HG03097 (cell line): ENCODE data around the gene SLC30A1.

ENCODE experiments used
- ATAC-seq: cut with Tn5 transposase; IDR thresholded peaks from one replicate; pipeline ENCODE4 v1.9.1; 2021; ENCODE audit not compliant: unreplicated experiment, low FRiP score

Gene SLC30A1

DNA sequence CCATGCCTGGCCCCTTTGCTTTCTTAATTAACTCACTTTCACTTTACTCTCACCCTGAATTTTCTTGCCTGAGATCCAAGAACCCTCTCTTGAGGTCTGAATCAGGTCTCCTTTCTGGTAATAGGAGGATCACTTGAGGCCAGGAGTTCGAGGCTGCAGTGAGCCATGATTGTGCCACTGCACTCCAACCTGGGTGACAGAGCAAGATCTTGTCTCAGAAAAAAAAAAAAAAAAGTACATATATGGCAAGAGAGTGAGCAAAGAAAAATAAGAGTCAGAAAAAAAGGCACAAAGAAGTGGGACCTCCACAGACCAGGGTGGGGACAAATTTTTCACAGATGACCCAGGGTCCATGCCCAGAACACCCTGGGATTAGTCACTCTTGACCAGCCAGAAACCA lies 52.9 kb downstream of the SLC30A1 start:
- ATAC-seq, result no peak

DNA sequence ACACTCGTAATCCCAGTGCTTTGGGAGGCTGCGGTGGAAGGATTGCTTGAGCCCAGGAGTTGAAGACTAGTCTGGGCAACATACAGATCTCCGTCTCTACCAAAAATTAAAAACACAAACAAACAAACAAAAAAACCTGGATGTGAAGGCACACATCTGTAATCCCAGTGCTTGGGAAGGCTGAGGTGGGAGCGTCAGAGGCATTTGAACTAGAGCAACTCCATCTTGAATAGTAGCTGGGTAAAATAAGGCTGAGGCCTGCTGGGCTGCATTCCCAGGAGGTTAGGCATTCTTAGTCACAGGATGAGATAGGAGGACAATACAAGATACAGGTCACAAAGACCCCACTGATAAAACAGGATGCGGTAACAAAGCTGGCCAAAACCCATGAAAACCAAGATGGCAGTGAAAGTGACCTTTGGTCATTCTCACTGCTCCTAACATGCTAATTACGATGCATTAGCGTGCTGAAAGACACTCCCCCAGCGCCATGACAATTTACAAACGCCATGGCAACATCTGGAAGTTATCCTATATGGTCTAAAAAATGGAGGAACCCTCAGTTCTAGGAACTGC lies 53.8 kb downstream of the SLC30A1 start:
- no peak for ATAC-seq

DNA sequence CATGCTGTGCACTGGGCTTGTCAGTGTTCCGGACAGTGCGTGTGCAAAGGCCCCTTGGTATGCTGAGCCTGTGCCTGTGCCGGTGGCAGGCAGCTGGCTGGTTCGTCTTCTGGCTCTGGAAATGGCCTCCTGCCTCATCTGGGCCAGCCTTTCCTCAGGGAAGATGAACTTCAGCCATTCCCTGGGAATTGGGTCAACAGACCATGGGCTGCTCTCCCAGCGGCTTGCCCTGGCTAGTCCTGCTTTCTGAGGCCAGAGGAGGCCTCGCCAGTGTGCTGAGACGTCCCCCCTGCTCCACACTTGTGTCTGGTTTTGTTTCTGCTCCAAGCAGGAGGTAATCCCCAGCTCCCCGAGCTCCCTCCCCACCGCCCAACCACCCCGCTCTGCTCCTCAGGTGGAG lies 54.4 kb downstream of the SLC30A1 start:
- ATAC-seq, result no peak

DNA sequence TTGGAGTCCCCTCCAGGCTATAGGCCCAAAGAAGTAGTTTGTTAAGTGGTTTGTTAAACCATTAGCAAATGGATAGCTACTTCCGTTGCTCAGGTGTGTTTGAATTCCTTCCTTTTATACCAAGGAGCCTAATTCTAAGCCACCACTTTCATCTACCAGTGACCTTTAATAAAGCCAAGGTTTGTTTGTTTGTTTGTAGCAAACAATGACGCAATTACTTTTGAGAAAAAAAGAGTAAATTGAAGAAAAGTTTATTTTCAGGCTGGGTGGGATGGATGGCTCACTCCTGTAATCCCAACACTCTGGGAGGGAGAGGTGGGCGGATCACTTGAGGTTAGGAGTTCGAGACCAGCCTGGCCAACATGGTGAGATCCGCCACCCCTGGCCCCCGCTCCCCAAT lies 56.2 kb downstream of the SLC30A1 start:
- ATAC-seq, result no peak
